Uterus (tissue), 4 donors: ENCODE measurements around the gene LXN. TPM values are rescaled to one million over a fixed set of nuclear protein-coding genes. Genes with fewer than 3 reads are reported as not detected.

Experiments used
- DNase-seq, 2 donors: peaks; one replicate each; pipeline ENCODE4 v3.0.0-alpha.2; 2019 to 2020
- H3K27ac ChIP-seq, 2 donors: fragments of 200-600 bp; sonication (generic); 1 replicate in 1 of 2; 2 replicates in 1 of 2; pipeline ENCODE4 v1.5.1; 2016 to 2018
- H3K27me3 ChIP-seq, 2 donors: fragments of 200-600 bp; sonication (generic); one replicate each; pipeline ENCODE4 v1.5.1; 2018 to 2019; ENCODE audit warnings: control low read depth in 1 of 2
- H3K36me3 ChIP-seq, 2 donors: fragments of 200-600 bp; sonication (generic); one replicate each; pipeline ENCODE4 v1.5.1; 2019; ENCODE audit warnings: control low read depth in 1 of 2
- H3K4me1 ChIP-seq, 2 donors: fragments of 200-600 bp; sonication (generic); one replicate each; pipeline ENCODE4 v1.5.1; 2018 to 2019; ENCODE audit warnings: control low read depth in 1 of 2
- H3K4me3 ChIP-seq, 2 donors: fragments of 200-600 bp; sonication (generic); 1 replicate in 1 of 2; 2 replicates in 1 of 2; pipeline ENCODE4 v1.5.1; 2018 to 2019; ENCODE audit warnings: mild to moderate bottlenecking in 1 of 2
- H3K9me3 ChIP-seq, 2 donors: fragments of 200-600 bp; sonication (generic); one replicate each; pipeline ENCODE4 v1.5.1; 2019; ENCODE audit warnings: control low read depth in 1 of 2
- POLR2A ChIP-seq, 2 donors: fragments of 450-650 bp; IDR thresholded peaks; one replicate each; pipeline ENCODE4 v1.6.1; 2016; ENCODE audit warnings: antibody characterized with exemption in 2 of 2, mild to moderate bottlenecking in 1 of 2, moderate library complexity in 1 of 2
- intact Hi-C: fragments of 100-400 bp; cut with DNase I; formaldehyde crosslinking; loops from one replicate; pipeline ENCODE4 v1.15.1; 2023; ENCODE audit warnings: low total_unique reads
- total RNA-seq, 4 donors: library from RNA; depleted of rRNA in 3 of 4; stranded (reverse); fragments of >200 nt in 3 of 4; gene quantifications; one replicate each; pipeline versions ENCODE4 v1.1.0 to v1.2.4, GENCODE V29; 2014 to 2023
- TF ChIP-seq, protein P1 (sequence below), 4 experiments: fragments of 200-600 bp in 2 of 4; fragments of 450-650 bp in 2 of 4; sonication (generic) in 2 of 4; IDR thresholded peaks; one replicate each; pipeline ENCODE4 v1.5.1; 2016 to 2019; ENCODE audit warnings: antibody characterized with exemption in 4 of 4, mild to moderate bottlenecking in 2 of 4, moderate library complexity in 1 of 4
- donor health status: DM: yes; HTN: yes; CAD: no.

Gene LXN, protein sequence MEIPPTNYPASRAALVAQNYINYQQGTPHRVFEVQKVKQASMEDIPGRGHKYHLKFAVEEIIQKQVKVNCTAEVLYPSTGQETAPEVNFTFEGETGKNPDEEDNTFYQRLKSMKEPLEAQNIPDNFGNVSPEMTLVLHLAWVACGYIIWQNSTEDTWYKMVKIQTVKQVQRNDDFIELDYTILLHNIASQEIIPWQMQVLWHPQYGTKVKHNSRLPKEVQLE
- 10 to 100 TPM; 25.3 to 49.7 (median 34.8) TPM for total RNA-seq

DNA sequence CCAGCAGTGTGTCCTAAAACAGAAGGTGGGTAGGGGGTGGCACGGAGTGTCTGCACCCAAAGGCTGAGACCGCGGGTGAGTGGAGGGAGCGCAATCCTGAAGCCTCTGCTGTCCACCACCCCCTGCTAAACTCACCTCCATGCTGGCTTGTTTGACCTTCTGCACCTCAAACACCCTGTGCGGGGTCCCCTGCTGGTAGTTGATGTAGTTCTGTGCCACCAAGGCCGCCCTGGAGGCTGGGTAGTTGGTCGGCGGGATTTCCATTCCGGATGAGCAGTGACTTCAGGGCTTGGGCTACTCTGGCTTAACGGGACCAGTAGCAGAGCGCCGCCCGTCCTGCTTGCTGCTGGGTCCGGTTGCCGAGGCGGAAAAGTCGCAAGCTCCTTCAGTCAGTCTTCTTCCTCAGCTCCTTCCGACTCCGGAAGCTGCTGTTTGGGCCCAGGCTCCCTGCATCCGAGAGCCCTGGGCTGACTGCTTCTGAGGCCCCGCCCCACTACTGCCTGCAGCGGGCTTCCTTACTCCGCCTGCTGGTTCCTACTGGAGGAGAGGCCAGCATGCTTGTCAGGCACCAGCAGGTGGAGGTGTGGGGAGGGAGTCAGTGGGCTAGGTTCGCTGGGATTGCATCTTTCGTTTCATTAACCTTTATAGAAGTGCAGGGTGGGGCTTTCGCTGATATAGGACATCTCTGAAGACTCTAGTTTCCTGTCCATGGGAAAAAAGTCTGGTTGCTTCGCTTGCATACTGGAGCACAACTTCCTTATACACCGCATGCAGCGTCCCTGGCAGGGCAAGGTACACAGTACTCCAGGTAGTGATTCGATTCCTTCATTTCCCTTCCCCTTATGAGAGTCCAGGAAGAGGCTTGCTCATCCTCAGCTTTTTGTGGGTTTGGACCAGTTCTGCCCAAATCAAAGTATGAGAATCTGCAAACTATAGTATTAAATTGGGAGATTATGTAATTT, at the start of gene LXN:
Gene LXN, minus strand, starts transcription at position 434 of the 962 bp plus-strand sequence. Its CDS starts 170 bp downstream, at position 264.
- peak; percentile 76 to 77 for DNase-seq
- Histone ChIP-seq H3K27me3 (no peaks in the 10 kb centered on the region), H3K4me3 (peak within 1 kb of the TSS; percentile 51 to 52), H3K4me1 (no peaks in the 10 kb centered on the region), H3K9me3 (no peaks in the 10 kb centered on the region), H3K36me3 (no peaks in the 10 kb centered on the region), H3K27ac (peak within 1 kb of the TSS; percentile 81 to 88)
- TF ChIP-seq, protein P1, sequence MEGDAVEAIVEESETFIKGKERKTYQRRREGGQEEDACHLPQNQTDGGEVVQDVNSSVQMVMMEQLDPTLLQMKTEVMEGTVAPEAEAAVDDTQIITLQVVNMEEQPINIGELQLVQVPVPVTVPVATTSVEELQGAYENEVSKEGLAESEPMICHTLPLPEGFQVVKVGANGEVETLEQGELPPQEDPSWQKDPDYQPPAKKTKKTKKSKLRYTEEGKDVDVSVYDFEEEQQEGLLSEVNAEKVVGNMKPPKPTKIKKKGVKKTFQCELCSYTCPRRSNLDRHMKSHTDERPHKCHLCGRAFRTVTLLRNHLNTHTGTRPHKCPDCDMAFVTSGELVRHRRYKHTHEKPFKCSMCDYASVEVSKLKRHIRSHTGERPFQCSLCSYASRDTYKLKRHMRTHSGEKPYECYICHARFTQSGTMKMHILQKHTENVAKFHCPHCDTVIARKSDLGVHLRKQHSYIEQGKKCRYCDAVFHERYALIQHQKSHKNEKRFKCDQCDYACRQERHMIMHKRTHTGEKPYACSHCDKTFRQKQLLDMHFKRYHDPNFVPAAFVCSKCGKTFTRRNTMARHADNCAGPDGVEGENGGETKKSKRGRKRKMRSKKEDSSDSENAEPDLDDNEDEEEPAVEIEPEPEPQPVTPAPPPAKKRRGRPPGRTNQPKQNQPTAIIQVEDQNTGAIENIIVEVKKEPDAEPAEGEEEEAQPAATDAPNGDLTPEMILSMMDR (IDR thresholded peaks at IDR 0.05), result peak; percentile 60 to 75 (median 70)
- peak in 1 of 2 donors; percentile 43 for TF ChIP-seq POLR2A (IDR thresholded peaks at IDR 0.05)
- intact Hi-C loops, result no loop called here

DNA sequence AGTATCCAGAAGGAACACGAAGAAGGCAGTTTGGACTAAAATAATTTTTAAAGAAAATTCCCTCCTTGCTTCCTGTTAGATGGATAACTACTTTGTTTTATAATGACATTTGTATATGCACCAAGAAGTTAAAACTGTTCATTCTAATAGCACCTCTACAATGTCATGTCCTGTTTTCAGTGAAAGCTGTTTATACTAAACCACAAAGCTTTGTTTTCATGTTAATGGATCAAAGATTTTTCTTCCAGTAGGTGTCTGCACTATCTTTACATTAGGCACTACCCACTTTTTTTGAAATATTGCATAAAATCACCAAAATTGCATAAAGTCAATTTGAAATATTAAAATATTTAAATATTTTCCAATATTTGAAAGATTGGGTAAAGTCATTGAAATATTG, 49.7 kb upstream of the LXN start:
- no peak for DNase-seq
- H3K27ac ChIP-seq, result peak overlapping the region in 1 of 2 donors; percentile 73
- no peaks in the 10 kb centered on the region for H3K9me3 ChIP-seq
- no peak overlapping the region for H3K4me3 ChIP-seq
- H3K27me3 ChIP-seq, result no peaks in the 10 kb centered on the region
- intact Hi-C loops, result no loop called here
- no peak for TF ChIP-seq POLR2A (IDR thresholded peaks at IDR 0.05)
- TF ChIP-seq, protein P1 (IDR thresholded peaks at IDR 0.05), result no peak
- H3K4me1 ChIP-seq, result no peaks in the 10 kb centered on the region
- H3K36me3 ChIP-seq, result no peaks in the 10 kb centered on the region

DNA sequence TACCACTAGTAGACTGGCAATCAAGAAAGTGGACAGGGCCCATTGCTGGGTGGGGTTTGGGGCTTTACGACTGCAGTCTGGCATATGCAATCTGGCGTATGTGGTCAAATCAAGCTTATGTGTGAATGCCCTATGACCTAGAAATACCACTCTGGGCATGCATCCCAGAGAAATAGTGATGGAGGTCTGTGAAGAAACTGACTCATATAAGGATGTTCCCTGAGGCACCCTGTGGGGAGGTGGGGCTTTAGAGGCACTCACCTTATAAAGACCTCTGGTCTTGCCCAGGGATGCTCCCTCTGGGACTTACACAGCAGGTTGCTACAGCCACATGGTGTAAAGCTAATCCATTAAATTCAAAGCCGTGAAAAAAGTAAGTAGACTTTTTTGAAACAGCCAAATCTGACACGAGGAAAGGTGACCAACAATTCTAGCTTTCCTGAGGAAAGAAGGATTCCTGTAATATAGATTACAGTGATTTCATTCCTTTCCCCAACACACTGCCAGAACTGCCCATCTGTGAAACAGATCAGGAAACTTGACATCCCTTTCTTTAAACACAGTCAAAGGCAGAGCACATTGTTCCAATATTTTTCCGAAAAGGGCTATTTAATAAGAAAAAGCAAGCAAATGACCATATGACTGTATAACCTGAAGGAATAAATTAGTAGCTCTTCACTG, 46.2 kb upstream of the LXN start:
- Histone ChIP-seq H3K9me3 (no peaks in the 10 kb centered on the region), H3K4me1 (peaks cover 0 to 3% of the 10 kb centered on the region in 2 donors), H3K36me3 (no peaks in the 10 kb centered on the region), H3K27ac (peak overlapping the region in 1 of 2 donors; percentile 79), H3K27me3 (no peaks in the 10 kb centered on the region), H3K4me3 (no peak overlapping the region)
- TF ChIP-seq POLR2A (IDR thresholded peaks at IDR 0.05), result no peak
- TF ChIP-seq, protein P1 (IDR thresholded peaks at IDR 0.05), result no peak
- intact Hi-C loops, result no loop called here
- DNase-seq, result no peak

DNA sequence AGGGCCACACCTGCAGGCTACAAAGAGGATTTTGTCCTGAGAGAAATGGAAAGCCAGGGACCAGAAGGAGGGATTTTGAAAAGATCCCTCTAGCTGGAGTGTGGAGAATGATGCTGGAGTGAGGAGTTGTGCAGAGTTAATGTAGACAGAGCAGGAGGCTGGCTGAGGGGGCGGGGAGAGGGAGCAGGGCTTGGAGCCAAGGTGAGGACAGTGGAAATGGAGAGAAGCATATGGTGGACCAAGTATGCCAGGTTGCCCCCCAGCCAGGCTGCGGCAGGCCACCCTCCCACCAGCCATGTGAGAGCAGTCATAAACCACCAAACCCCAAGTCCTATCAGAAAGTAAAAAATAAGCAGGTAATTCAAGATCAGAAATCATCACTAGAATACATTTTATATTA, 45.1 kb upstream of the LXN start:
- Histone ChIP-seq H3K27ac (peak overlapping the region; percentile 79), H3K9me3 (no peaks in the 10 kb centered on the region), H3K36me3 (no peaks in the 10 kb centered on the region), H3K27me3 (no peaks in the 10 kb centered on the region), H3K4me1 (peaks cover 0 to 3% of the 10 kb centered on the region in 2 donors), H3K4me3 (no peak overlapping the region)
- TF ChIP-seq POLR2A (IDR thresholded peaks at IDR 0.05), result no peak
- TF ChIP-seq, protein P1 (IDR thresholded peaks at IDR 0.05), result no peak
- no peak for DNase-seq
- intact Hi-C loops, result no loop called here
